ENCODE data around the gene MYT1. TPM values are rescaled to one million over a fixed set of nuclear protein-coding genes. Genes with fewer than 3 reads are reported as not detected.

Gene MYT1
- total and polyA plus RNA-seq, 9 of the 15 experiments (the other 6 are each of a cell fraction or from before 2014, with no cell fraction given) = 0.02 to 0.12 (median 0.06) TPM; not detected in 4

- Histone ChIP-seq H3K27ac (ENCODE audit: extremely low read depth, low read depth, low read length) (no peak overlapping the region), H3K79me2 (ENCODE audit: control insufficient read depth, insufficient read depth, low read length) (no peaks in the 10 kb centered on the region), H2AFZ (ENCODE audit: low read depth, low read length) (no peak overlapping the region), H3K9me1 (ENCODE audit: control insufficient read depth, insufficient read depth, low read length) (no peaks in the 10 kb centered on the region), H3K4me3 (no peak overlapping the region), H3K4me1 (replicated peaks in 1 of 2; ENCODE audit: control insufficient read depth in 2 of 2, insufficient read depth in 2 of 2, low read length in 2 of 2) (peaks cover 30 to 48% of the 10 kb centered on the region in 2 experiments; a peak in 4 of 5 replicates), H3K9ac (ENCODE audit: insufficient read depth in 1 of 2, low read depth in 2 of 2, low read length in 2 of 2) (no peak overlapping the region), H3K27me3 (ENCODE audit: control insufficient read depth in 2 of 2, insufficient read depth in 2 of 2, low read length in 2 of 2) (peaks cover 28 to 60% of the 10 kb centered on the region in 2 experiments), H3K36me3 (ENCODE audit: control insufficient read depth, insufficient read depth, low read length) (no peaks in the 10 kb centered on the region), H3K9me3 (replicated peaks; ENCODE audit: control insufficient read depth, insufficient read depth, low read depth, low read length) (no peaks in the 10 kb centered on the region), H3K4me2 (ENCODE audit: insufficient read depth, low read length) (no peak overlapping the region), H4K20me1 (replicated peaks; ENCODE audit: control insufficient read depth, insufficient read depth, low read length) (peaks cover 7% of the 10 kb centered on the region)
- in situ Hi-C loops (cut with MboI) = no loop called here
- BruUV-seq (replicated peaks) = no TSS peak
- intact Hi-C loops (cut with micrococcal nuclease) = no loop called here
- ATAC-seq (no peak), FAIRE-seq (no peak), DNase-seq (ENCODE audit: extremely low read depth in 1 of 4, low spot score in 3 of 4) (no peak)
- 6% methylated on average over 3 of the region's 3 CpGs for WGBS (ENCODE audit: insufficient coverage, low coverage, missing lambda C conversion rate)
- CTCF ChIA-PET (ENCODE audit: low intra/inter-chr PET ratio) = no interaction called here
- POLR2A ChIA-PET = interaction anchor here (1.0 to 1.3 kb wide), 2 partner anchors 12 to 18 kb away, joined by 3 read pairs; no protein-coding TSS in a partner anchor
- TF ChIP-seq GATAD2A (IDR thresholded peaks at IDR 0.05) (no peak), SREBF1 (IDR thresholded peaks at IDR 0.05; ENCODE audit: borderline replicate concordance, low read depth, low read length) (no peak), MTA2 (IDR thresholded peaks at IDR 0.05; ENCODE audit: low read depth) (no peak), DDX20 (tag; IDR thresholded peaks at IDR 0.05; ENCODE audit: low read depth) (no peak), NFATC3 (IDR thresholded peaks at IDR 0.05) (no peak), MXI1 (IDR thresholded peaks at IDR 0.05; ENCODE audit: low read depth, low read length) (no peak)
These were observed 51.8 kb downstream of the MYT1 start for GRCh38 chr20:64216036-64216435.

DNA sequence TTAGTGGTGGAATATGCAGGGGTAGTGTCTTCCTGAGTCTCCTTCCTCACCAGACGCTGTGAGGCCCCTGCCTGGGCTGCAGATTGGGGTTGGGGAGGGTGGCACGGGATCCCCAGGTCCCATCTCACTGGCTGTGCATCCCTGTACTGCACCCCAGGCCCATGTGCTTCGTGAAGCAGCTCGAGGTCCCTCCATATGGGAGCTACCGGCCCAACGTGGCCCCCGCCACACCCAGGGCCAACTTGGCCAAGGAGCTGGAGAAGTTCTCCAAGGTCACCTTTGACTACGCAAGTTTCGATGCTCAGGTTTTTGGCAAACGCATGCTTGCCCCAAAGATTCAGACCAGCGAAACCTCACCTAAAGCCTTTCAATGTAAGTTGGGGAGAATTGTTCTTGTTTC lies 52.7 kb downstream of the MYT1 start:
- ATAC-seq = no peak
- H3K36me3 ChIP-seq (ENCODE audit: control insufficient read depth, insufficient read depth, low read length) = no peaks in the 10 kb centered on the region
- H3K9ac ChIP-seq (ENCODE audit: insufficient read depth in 1 of 2, low read depth in 2 of 2, low read length in 2 of 2) = no peak overlapping the region
- no peak overlapping the region for H3K4me2 ChIP-seq (ENCODE audit: insufficient read depth, low read length)
- H3K79me2 ChIP-seq (ENCODE audit: control insufficient read depth, insufficient read depth, low read length) = no peaks in the 10 kb centered on the region
- no peak overlapping the region for H2AFZ ChIP-seq (ENCODE audit: low read depth, low read length)
- CTCF ChIA-PET (ENCODE audit: low intra/inter-chr PET ratio) = interaction anchor here (0.6 kb wide), 1 partner anchor 1025 kb away, joined by 3 read pairs; no protein-coding TSS in a partner anchor
- FAIRE-seq = no peak
- no peaks in the 10 kb centered on the region for H3K9me3 ChIP-seq (replicated peaks; ENCODE audit: control insufficient read depth, insufficient read depth, low read depth, low read length)
- BruUV-seq (replicated peaks) = no TSS peak
- H4K20me1 ChIP-seq (replicated peaks; ENCODE audit: control insufficient read depth, insufficient read depth, low read length) = peaks cover 5% of the 10 kb centered on the region; the same call in 1 of the 2 replicates
- in situ Hi-C loops (cut with MboI) = no loop called here
- POLR2A ChIA-PET = interaction anchor here (0.7 to 1.3 kb wide), 4 partner anchors 11 to 64 kb away, joined by 3 read pairs; no protein-coding TSS in a partner anchor
- H3K27me3 ChIP-seq (ENCODE audit: control insufficient read depth in 2 of 2, insufficient read depth in 2 of 2, low read length in 2 of 2) = peaks cover 24 to 53% of the 10 kb centered on the region in 2 experiments
- 41% methylated on average over 11 of the region's 11 CpGs for WGBS (ENCODE audit: insufficient coverage, low coverage, missing lambda C conversion rate)
- DNase-seq (ENCODE audit: extremely low read depth in 1 of 4, low spot score in 3 of 4) = no peak
- no peak for TF ChIP-seq EP400 (IDR thresholded peaks at IDR 0.05)
- no peak for TF ChIP-seq DACH1 (IDR thresholded peaks at IDR 0.05; ENCODE audit: partially characterized antibody)
- no peak for TF ChIP-seq ZNF79 (CRISPR knock-in tag; IDR thresholded peaks at IDR 0.05; ENCODE audit: low read depth)
- no peak for TF ChIP-seq KAT7 (CRISPR knock-in tag; IDR thresholded peaks at IDR 0.05; ENCODE audit: borderline replicate concordance)
- TF ChIP-seq, protein P1, sequence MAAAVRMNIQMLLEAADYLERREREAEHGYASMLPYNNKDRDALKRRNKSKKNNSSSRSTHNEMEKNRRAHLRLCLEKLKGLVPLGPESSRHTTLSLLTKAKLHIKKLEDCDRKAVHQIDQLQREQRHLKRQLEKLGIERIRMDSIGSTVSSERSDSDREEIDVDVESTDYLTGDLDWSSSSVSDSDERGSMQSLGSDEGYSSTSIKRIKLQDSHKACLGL (CRISPR knock-in tag; IDR thresholded peaks at IDR 0.05; ENCODE audit: borderline replicate concordance, poor library complexity, severe bottlenecking) = no peak
- TF ChIP-seq EP300 (IDR thresholded peaks at IDR 0.05; ENCODE audit: low read length) = no peak
- H3K27ac ChIP-seq (ENCODE audit: extremely low read depth, low read depth, low read length) = no peak overlapping the region
- H3K4me3 ChIP-seq = no peak overlapping the region
- H3K9me1 ChIP-seq (ENCODE audit: control insufficient read depth, insufficient read depth, low read length) = no peaks in the 10 kb centered on the region
- peaks cover 39 to 50% of the 10 kb centered on the region in 2 experiments; a peak in 4 of 5 replicates for H3K4me1 ChIP-seq (replicated peaks in 1 of 2; ENCODE audit: control insufficient read depth in 2 of 2, insufficient read depth in 2 of 2, low read length in 2 of 2)
- intact Hi-C loops (cut with micrococcal nuclease) = no loop called here
